Adipose tissue (tissue), 3 donors: Measurements from ENCODE around the gene RNPS1. TPM values are rescaled to one million over a fixed set of nuclear protein-coding genes. Genes with fewer than 3 reads are reported as not detected.

ENCODE experiments used
- H3K27ac ChIP-seq: one replicate; pipeline ENCODE4 v1.5.1; 2013; ENCODE audit warnings: low read depth, low read length
- WGBS, 3 donors: extraction: QIAGEN DNeasy Blood & Tissue Kit; methylation state at CpG; one replicate each; pipeline ENCODE4 v1.1.7; 2013; 5-methylcytosine and 5-hydroxymethylcytosine counted together
- polyA plus RNA-seq, 3 donors: library from polyadenylated mRNA; stranded (reverse); fragments of 200-250 nt; gene quantifications; one replicate each; pipeline ENCODE4 v1.2.3, GENCODE V29; 2013
- donor health status: healthy with polysubstance abuse.
- donor health status: Bipolar disorder and iron deficiency.
- donor health status: healthy.

The RNPS1 gene
- polyA plus RNA-seq, 3 donors, result 69.8 to 138 (median 102) TPM

DNA sequence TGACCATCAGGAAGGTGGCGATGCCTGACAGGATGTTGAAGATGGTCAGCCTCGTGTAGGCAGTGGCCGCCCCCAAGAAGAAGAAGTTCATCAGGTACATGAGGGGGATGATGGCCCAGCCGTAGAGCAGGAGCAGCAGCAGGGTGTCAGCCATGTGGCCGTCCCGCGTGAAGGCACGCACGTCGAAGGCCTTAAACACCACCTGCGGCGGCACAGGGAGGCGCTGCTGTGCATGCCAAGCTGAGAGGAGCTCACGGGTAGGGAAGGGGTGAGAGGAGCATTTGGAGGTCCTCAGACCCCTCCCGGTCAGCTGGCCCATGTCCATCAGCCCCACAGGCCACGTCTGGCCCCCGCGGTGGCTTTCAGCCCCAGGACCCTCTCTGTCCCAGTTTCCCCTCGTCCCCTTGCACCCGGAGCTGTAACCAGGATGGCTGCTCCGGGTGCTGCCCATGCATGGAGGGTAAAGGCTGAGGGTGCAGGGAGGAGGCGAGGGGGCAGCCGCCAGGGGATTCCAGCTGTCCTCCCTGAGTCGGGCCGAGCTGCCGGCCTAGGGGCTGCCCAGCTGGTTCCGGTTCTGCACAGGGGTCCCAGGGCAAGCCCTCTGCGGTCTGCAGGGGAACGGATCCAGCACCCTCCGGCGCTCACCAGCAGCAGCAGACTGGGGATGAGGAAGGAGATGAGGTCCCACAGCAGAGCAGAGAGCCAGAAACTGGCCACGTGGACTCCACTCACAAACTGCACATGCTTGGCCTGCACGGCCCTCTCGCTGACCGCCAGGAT, 17.1 kb upstream of the RNPS1 start:
- no peak overlapping the region for H3K27ac ChIP-seq
- WGBS, 3 donors, result 90 to 93% (median 92%) methylated on average over 34 to 35 of the region's 35 CpGs

GRCh38 chr16:2284001-2284770, 16.3 kb upstream of the RNPS1 start:
- 85 to 92% (median 89%) methylated on average over 37 of the region's 37 CpGs for WGBS, 3 donors
- H3K27ac ChIP-seq, result no peak overlapping the region

DNA sequence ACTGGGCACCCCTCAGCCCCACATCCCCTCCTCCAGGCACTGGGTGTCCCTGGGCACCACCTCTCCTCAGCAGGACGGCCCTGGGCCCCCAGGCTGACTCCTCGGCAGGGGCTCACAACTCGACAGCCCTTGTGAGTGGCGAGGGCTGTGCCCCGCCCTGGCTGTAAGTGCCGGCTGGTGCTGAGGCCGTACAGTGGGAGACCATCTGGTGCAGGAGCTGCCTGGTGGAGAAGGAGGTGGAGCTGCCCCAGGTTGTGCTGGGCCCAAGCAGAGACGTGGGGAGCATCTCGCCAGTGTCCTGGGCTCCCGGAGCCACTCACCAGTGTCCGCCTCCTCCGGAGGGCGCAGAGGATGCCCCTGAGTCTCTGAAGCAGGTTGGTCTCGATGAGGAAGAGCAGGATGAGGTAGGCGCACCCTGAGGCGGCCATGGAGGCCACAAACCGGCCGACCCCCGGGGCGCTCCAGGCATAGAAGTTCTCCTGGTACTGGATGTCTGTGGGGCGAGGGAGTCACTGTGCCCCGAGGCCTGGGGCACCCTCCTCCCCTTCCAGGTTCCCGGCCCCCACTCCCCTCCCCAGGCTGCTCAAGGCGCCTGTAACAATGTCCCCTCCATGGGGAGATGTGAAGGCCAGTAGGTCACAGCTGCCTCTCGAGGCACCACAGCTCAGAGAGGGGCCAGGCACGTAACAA, 15.1 kb upstream of the RNPS1 start:
- 89 to 91% (median 91%) methylated on average over 23 to 26 of the region's 26 CpGs for WGBS, 3 donors
- H3K27ac ChIP-seq, result no peak overlapping the region

- no peak overlapping the region for H3K27ac ChIP-seq
- 73 to 74% (median 73%) methylated on average over 5 of the region's 5 CpGs for WGBS, 3 donors
Measured at GRCh38 chr16:2282262-2282661, 14.3 kb upstream of the RNPS1 start.

DNA sequence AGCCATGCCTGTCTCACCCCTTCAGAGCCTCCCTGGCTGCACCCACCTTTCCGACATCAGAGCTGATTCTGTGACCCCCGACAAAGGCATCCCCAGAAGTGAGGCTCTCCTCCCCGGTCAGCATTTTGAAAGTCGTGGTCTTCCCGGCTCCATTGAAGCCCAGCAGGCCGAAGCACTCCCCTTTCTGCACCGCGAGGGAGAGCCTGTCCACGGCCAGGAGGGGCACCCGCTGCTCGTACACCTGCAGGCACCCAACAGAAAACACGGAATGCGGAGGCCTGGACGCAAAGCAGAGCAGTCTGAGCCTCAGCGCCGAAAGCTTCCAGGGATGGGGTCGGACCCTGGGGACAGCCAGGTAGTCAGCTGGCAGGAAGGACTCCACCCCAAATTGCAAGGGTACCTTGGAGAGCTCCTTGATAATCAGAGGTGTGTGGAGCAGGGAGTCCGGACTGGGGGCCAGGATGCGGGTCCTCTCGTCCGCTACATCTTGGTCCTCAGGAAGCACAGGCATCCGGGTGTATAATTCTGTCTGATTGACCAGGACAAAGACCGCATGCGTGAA, 13.1 kb upstream of the RNPS1 start:
- H3K27ac ChIP-seq, result no peak overlapping the region
- 79 to 86% (median 84%) methylated on average over 24 of the region's 24 CpGs for WGBS, 3 donors

GRCh38 chr16:2280461-2280860, 12.5 kb upstream of the RNPS1 start:
- 93 to 94% (median 94%) methylated on average over 8 of the region's 8 CpGs for WGBS, 3 donors
- no peak overlapping the region for H3K27ac ChIP-seq

GRCh38 chr16:2278956-2279800, 11.3 kb upstream of the RNPS1 start:
- WGBS, 3 donors, result 88 to 90% (median 90%) methylated on average over 26 of the region's 26 CpGs
- H3K27ac ChIP-seq, result no peak overlapping the region

DNA sequence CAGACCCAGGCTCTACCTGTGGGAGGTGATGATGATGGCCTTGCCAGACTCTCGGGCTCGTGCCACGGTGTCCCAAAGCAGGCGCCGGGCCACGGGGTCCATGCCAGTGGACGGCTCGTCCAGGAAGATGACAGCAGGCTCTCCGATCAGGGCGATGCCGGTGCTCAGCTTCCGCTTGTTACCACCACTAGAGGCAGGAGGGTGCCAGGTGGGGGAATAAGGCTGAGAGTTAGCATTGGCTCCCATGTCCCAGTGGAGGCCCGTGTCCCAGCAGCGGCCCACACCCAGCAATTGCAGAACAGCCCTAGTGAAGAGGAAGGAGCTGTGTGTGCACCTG, 10.3 kb upstream of the RNPS1 start:
- 85 to 89% (median 85%) methylated on average over 14 of the region's 14 CpGs for WGBS, 3 donors
- no peak overlapping the region for H3K27ac ChIP-seq

- no peak overlapping the region for H3K27ac ChIP-seq
- 91 to 94% (median 91%) methylated on average over 25 of the region's 25 CpGs for WGBS, 3 donors
Measured at GRCh38 chr16:2277466-2278271, 9.7 kb upstream of the RNPS1 start.

GRCh38 chr16:2276368-2277195, 8.7 kb upstream of the RNPS1 start:
- H3K27ac ChIP-seq, result no peak overlapping the region
- WGBS, 3 donors, result 74 to 83% (median 80%) methylated on average over 26 of the region's 26 CpGs

DNA sequence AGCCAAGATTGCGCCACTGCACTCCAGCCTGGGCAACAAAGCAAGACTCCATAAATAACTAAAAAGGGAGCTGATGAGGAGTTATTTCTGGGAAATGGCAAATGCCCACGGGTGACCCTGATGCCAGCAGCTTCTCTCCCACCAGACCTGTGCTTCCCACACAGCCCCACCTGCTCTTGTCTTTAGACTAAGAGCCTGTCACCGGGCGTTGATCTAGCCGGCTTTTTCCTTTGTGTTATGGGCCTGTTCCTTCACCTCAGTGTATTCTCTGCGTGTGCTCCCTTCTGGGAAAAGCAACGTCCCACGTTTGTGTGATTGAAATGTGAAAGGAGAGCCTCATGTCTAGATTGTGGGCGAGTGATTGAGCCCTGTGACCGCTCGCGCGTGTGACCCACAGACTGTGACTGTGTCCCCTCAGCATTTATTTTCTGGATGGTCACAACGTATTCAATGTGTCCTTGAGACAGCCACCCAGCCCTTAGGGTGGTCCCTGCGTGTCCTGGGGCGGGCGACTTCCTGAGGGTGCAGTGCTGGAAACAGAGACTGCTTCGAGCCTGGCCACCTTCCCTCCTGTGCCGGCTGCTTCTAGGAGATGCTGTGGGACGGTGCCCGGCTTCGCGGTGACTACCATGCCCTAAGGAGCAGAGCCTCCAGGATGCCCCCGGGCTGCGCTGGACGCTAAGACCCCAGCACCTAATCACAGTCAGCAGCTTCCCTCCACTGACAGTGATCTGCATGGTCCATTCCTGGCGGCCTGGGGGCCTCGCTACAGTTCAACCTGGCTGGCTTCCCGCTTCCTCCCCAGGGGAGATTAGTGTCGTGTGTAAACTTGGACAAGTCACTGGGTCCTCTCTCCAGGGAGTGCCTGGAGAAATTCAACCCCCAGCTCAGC, 7.8 kb upstream of the RNPS1 start:
- WGBS, 3 donors, result 72 to 81% (median 79%) methylated on average over 29 to 30 of the region's 30 CpGs
- H3K27ac ChIP-seq, result no peak overlapping the region

DNA sequence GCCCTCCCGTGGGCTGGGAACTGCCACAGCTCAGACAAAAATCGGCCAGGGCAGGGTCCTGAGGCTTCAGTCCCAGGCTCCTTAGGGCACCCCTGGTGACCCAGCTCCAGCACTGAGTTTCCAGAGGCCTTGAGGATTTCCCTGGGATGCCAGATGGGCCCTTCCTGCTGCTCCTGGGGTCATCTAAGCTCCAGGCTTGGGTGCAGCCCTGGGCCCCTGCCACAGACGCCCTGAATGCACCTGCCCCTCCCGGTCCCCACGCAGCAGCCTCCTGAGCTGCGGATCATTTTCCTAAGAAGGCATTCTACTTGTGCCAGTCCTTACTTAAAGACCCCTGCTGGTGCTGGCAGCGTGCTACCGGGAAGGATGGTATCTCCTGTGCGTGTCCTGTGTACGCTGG, 6.0 kb upstream of the RNPS1 start:
- 70 to 89% (median 83%) methylated on average over 10 of the region's 10 CpGs for WGBS, 3 donors
- H3K27ac ChIP-seq, result no peak overlapping the region

- WGBS, 3 donors, result 77 to 82% (median 78%) methylated on average over 16 of the region's 16 CpGs
- H3K27ac ChIP-seq, result no peak overlapping the region
Measured at GRCh38 chr16:2273484-2273883, 5.6 kb upstream of the RNPS1 start.

- 89 to 94% (median 91%) methylated on average over 14 of the region's 14 CpGs for WGBS, 3 donors
- no peak overlapping the region for H3K27ac ChIP-seq
Measured at GRCh38 chr16:2271848-2272461, 4.0 kb upstream of the RNPS1 start.
